ENCODE measurements around the gene MAML3.

GRCh38 chr4:139968831-139969230, 185.2 kb downstream of the MAML3 start:
- TF ChIP-seq, protein P1, sequence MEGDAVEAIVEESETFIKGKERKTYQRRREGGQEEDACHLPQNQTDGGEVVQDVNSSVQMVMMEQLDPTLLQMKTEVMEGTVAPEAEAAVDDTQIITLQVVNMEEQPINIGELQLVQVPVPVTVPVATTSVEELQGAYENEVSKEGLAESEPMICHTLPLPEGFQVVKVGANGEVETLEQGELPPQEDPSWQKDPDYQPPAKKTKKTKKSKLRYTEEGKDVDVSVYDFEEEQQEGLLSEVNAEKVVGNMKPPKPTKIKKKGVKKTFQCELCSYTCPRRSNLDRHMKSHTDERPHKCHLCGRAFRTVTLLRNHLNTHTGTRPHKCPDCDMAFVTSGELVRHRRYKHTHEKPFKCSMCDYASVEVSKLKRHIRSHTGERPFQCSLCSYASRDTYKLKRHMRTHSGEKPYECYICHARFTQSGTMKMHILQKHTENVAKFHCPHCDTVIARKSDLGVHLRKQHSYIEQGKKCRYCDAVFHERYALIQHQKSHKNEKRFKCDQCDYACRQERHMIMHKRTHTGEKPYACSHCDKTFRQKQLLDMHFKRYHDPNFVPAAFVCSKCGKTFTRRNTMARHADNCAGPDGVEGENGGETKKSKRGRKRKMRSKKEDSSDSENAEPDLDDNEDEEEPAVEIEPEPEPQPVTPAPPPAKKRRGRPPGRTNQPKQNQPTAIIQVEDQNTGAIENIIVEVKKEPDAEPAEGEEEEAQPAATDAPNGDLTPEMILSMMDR (IDR thresholded peaks at IDR 0.05; ENCODE audit: low read depth, low read length), result no peak
- TF ChIP-seq POLR2A (IDR thresholded peaks at IDR 0.05; ENCODE audit: extremely low read depth, insufficient read length) (no peak), MAX (IDR thresholded peaks at IDR 0.05; ENCODE audit: low read depth, low read length) (no peak)

Data from NB4 (cell line).